Measurements from ENCODE around the gene CENPP.

- no peak for TF ChIP-seq EP300 (IDR thresholded peaks at IDR 0.05; ENCODE audit: borderline replicate concordance)
- no peak for TF ChIP-seq REST (IDR thresholded peaks at IDR 0.05; ENCODE audit: low read depth)
- no peak for TF ChIP-seq MAX (IDR thresholded peaks at IDR 0.05)
- no peak for TF ChIP-seq TAF1 (IDR thresholded peaks at IDR 0.05; ENCODE audit: low read depth)
These were observed 180.6 kb downstream of the CENPP start for GRCh38 chr9:92506184-92506857.

All from Ishikawa (cell line).